Measurements from ENCODE around the gene DYNLRB1.

GRCh38 chr20:34517114-34517505 lies 888 bp downstream of the DYNLRB1 start:
- TF ChIP-seq CTCF (IDR thresholded peaks at IDR 0.05): no peak
- TF ChIP-seq POLR2A (IDR thresholded peaks at IDR 0.05): no peak
